HepG2 (cell line): Measurements from ENCODE around the gene TDRD9. TPM values are rescaled to one million over a fixed set of nuclear protein-coding genes. Genes with fewer than 3 reads are reported as not detected.

Experiments
- EEA1 ChIP-seq: sonication (generic); formaldehyde crosslinking; IDR thresholded peaks from 2 replicates; pipeline ENCODE4 v1.5.1; 2020; ENCODE audit warnings: mild to moderate bottlenecking, missing genetic modification reagents, borderline replicate concordance
- FIP1L1 ChIP-seq: fragments of 200-400 bp; formaldehyde crosslinking; IDR thresholded peaks from 2 replicates; pipeline ENCODE4 v1.6.1; 2018; ENCODE audit warnings: low read depth, mild to moderate bottlenecking, low read length, moderate library complexity, borderline replicate concordance; ENCODE audit not compliant: insufficient read depth
- FOXO4 ChIP-seq: sonication (generic); formaldehyde crosslinking; conservative IDR thresholded peaks from 2 replicates; pipeline ENCODE4 v1.8.1; 2023; ENCODE audit warnings: missing genetic modification reagents
- HHEX ChIP-seq: IDR thresholded peaks from 2 replicates; pipeline ENCODE4 v1.6.1; 2016; ENCODE audit warnings: control low read depth
- IRX3 ChIP-seq: sonication (generic); formaldehyde crosslinking; IDR thresholded peaks from 2 replicates; pipeline ENCODE4 v1.8.1; 2023; ENCODE audit warnings: mild to moderate bottlenecking, low read depth, missing genetic modification reagents, borderline replicate concordance
- JUNB ChIP-seq: sonication (generic); formaldehyde crosslinking; IDR thresholded peaks from 2 replicates; pipeline ENCODE4 v1.8.0; 2022; ENCODE audit warnings: missing genetic modification reagents, mild to moderate bottlenecking, borderline replicate concordance
- MTA3 ChIP-seq: sonication (generic); formaldehyde crosslinking; IDR thresholded peaks from 2 replicates; pipeline ENCODE4 v1.4.0; 2020; ENCODE audit warnings: missing genetic modification reagents
- NR2C2 ChIP-seq: sonication (generic); formaldehyde crosslinking; IDR thresholded peaks from 2 replicates; pipeline ENCODE4 v1.4.0; 2020; ENCODE audit warnings: missing genetic modification reagents, mild to moderate bottlenecking, moderate library complexity, borderline replicate concordance
- POLR2G ChIP-seq: fragments of 200-400 bp; formaldehyde crosslinking; IDR thresholded peaks from 2 replicates; pipeline ENCODE4 v1.6.1; 2018; ENCODE audit warnings: mild to moderate bottlenecking, low read depth, low read length, moderate library complexity
- SAFB2 ChIP-seq: sonication (generic); formaldehyde crosslinking; IDR thresholded peaks from 2 replicates; pipeline ENCODE4 v1.5.1; 2020; ENCODE audit warnings: missing genetic modification reagents, low read depth, mild to moderate bottlenecking, borderline replicate concordance
- SSRP1 ChIP-seq: IDR thresholded peaks from 2 replicates; pipeline ENCODE4 v1.6.1; 2016; ENCODE audit warnings: control low read depth
- TAF15 ChIP-seq: fragments of 200-400 bp; formaldehyde crosslinking; IDR thresholded peaks from one replicate; pipeline ENCODE4 v1.6.1; 2018; ENCODE audit warnings: mild to moderate bottlenecking, low read depth, low read length; ENCODE audit not compliant: poor library complexity, severe bottlenecking
- TEAD3 ChIP-seq: optimal IDR thresholded peaks from 2 replicates; pipeline ENCODE3; 2016; ENCODE audit warnings: borderline replicate concordance
- ZBTB38 ChIP-seq: sonication (generic); formaldehyde crosslinking; IDR thresholded peaks from 2 replicates; pipeline ENCODE4 v1.5.1; 2020; ENCODE audit warnings: mild to moderate bottlenecking, missing genetic modification reagents
- ZC3H4 ChIP-seq: sonication (generic); formaldehyde crosslinking; IDR thresholded peaks from 2 replicates; pipeline ENCODE4 v1.4.0; 2020; ENCODE audit warnings: missing genetic modification reagents, borderline replicate concordance
- ZFY ChIP-seq: sonication (generic); formaldehyde crosslinking; IDR thresholded peaks from 2 replicates; pipeline ENCODE4 v1.4.0; 2020; ENCODE audit warnings: missing genetic modification reagents
- ZNF337 ChIP-seq: sonication (generic); formaldehyde crosslinking; IDR thresholded peaks from 2 replicates; pipeline ENCODE4 v1.5.1; 2020; ENCODE audit warnings: missing genetic modification reagents, low read depth, mild to moderate bottlenecking, borderline replicate concordance
- ZNF549 ChIP-seq: sonication (generic); formaldehyde crosslinking; IDR thresholded peaks from 2 replicates; pipeline ENCODE4 v1.5.0; 2020; ENCODE audit warnings: missing genetic modification reagents
- ZNF552 ChIP-seq: sonication (generic); formaldehyde crosslinking; IDR thresholded peaks from 2 replicates; pipeline ENCODE4 v1.9.0; 2022; ENCODE audit warnings: missing genetic modification reagents, mild to moderate bottlenecking, borderline replicate concordance
- ZNF646 ChIP-seq: sonication (generic); formaldehyde crosslinking; IDR thresholded peaks from 2 replicates; pipeline ENCODE4 v1.9.0; 2021; ENCODE audit warnings: mild to moderate bottlenecking, missing genetic modification reagents
- polyA plus RNA-seq, 8 experiments: library from polyadenylated mRNA; depleted of rRNA in 3 of 8; stranded (reverse) in 7 of 8; unstranded in 1 of 8; fragments of >200 nt; fragmentation: Illumina TruSeq in 4 of 8; extraction: Trizol in 4 of 8; gene quantifications; 2 replicates each; pipeline versions ENCODE4 v1.2.1 to v1.2.3, GENCODE V29; 2011 to 2016; ENCODE audit warnings: low read depth in 4 of 8, missing spikeins in 1 of 8, mixed read lengths in 1 of 8; ENCODE audit not compliant: insufficient read depth in 1 of 8
- total RNA-seq, 5 experiments: library from RNA; depleted of rRNA; stranded (reverse); fragments of >200 nt; fragmentation: Illumina TruSeq; extraction: Trizol; gene quantifications; 2 replicates each; pipeline ENCODE4 v1.2.3, GENCODE V29; 2016; ENCODE audit warnings: low read depth in 1 of 5
- TF ChIP-seq, protein P1 (sequence below), 2 experiments: fragments of 450-650 bp in 1 of 2; sonication (generic) in 1 of 2; formaldehyde crosslinking; IDR thresholded peaks; 2 replicates each; pipeline versions ENCODE4 v1.5.0 to v1.8.0; 2020 to 2022; ENCODE audit warnings: mild to moderate bottlenecking in 1 of 2, missing genetic modification reagents in 1 of 2

TDRD9 gene
- total and polyA plus RNA-seq, 2 of the 13 experiments (the other 11 are each of a cell fraction or from before 2014, with no cell fraction given): not detected

- TF ChIP-seq ZNF646 (CRISPR knock-in tag) (no peak), ZNF552 (CRISPR knock-in tag) (no peak; the same call in 1 of the 2 replicates), MTA3 (CRISPR knock-in tag) (no peak), ZNF549 (CRISPR knock-in tag) (no peak), HHEX (CRISPR knock-in tag) (no peak), SSRP1 (CRISPR knock-in tag) (no peak), POLR2G (peak; percentile 76), JUNB (CRISPR knock-in tag) (no peak), NR2C2 (CRISPR knock-in tag) (peak; percentile 79), ZNF337 (CRISPR knock-in tag) (no peak), TAF15 (no peak), ZC3H4 (CRISPR knock-in tag) (peak; percentile 72; the same call in 1 of the 2 replicates), TEAD3 (CRISPR knock-in tag) (peak; percentile 84), ZFY (peak; percentile 69), ZBTB38 (CRISPR knock-in tag) (peak; percentile 84), EEA1 (0 out of 2 replicates have a peak, but pooled peaks have one; percentile 67), SAFB2 (CRISPR knock-in tag) (peak; percentile 50), FOXO4 (no peak), IRX3 (CRISPR knock-in tag) (no peak; the same call in 1 of the 2 replicates), FIP1L1 (peak; percentile 93; the same call in 1 of the 2 replicates)
- TF ChIP-seq, protein P1, sequence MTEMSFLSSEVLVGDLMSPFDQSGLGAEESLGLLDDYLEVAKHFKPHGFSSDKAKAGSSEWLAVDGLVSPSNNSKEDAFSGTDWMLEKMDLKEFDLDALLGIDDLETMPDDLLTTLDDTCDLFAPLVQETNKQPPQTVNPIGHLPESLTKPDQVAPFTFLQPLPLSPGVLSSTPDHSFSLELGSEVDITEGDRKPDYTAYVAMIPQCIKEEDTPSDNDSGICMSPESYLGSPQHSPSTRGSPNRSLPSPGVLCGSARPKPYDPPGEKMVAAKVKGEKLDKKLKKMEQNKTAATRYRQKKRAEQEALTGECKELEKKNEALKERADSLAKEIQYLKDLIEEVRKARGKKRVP (CRISPR knock-in tag; IDR thresholded peaks at IDR 0.05): peak in 1 of 2 experiments; percentile 62; a peak in 2 of 4 replicates
These were observed 48.5 kb upstream of the TDRD9 start (continued) for GRCh38 chr14:103879570-103880347.
